Adrenal gland (tissue), 12 donors: ENCODE measurements around the gene LAMC2. TPM values are rescaled to one million over a fixed set of nuclear protein-coding genes. Genes with fewer than 3 reads are reported as not detected.
A peak's percentile ranks its signal among the peaks of the same experiment; 100 is the strongest.
"Not testable (repeated sequence)": the region's sequence is repeated elsewhere in the genome, so short reads cannot be mapped to it uniquely, and the experiment has no call there.

Experiments used
- DNase-seq, 7 donors: peaks; one replicate each; pipeline ENCODE4 v3.0.0-alpha.2; 2019 to 2020
- H3K27ac ChIP-seq, 5 donors: fragments of 200-600 bp; sonication (generic) in 4 of 5; 1 replicate in 3 of 5; 2 replicates in 2 of 5; pipeline versions ENCODE4 v1.5.1 to v1.8.0; 2016 to 2020; ENCODE audit warnings: mild to moderate bottlenecking in 1 of 5
- H3K27me3 ChIP-seq: fragments of 200-600 bp; 2 replicates; pipeline ENCODE4 v1.8.0; 2021
- H3K36me3 ChIP-seq, 2 donors: fragments of 200-600 bp; replicated peaks in 1 of 2; 1 replicate in 1 of 2; 2 replicates in 1 of 2; pipeline versions ENCODE4 v1.5.1 to v1.8.0; 2018 to 2022
- H3K4me1 ChIP-seq, 2 donors: fragments of 200-600 bp; replicated peaks in 1 of 2; 1 replicate in 1 of 2; 2 replicates in 1 of 2; pipeline versions ENCODE4 v1.5.1 to v1.8.0; 2018 to 2021
- H3K4me3 ChIP-seq, 4 donors: fragments of 200-600 bp; sonication (generic) in 3 of 4; one replicate each; pipeline ENCODE4 v1.5.1; 2016 to 2018
- H3K9me3 ChIP-seq, 3 donors: fragments of 200-600 bp; sonication (generic) in 1 of 3; replicated peaks in 1 of 3; 1 replicate in 2 of 3; 2 replicates in 1 of 3; pipeline versions ENCODE4 v1.5.1 to v1.8.0; 2016 to 2021
- CTCF ChIP-seq, 6 experiments: fragments of 450-650 bp in 4 of 6; fragments of 200-600 bp in 2 of 6; sonication (generic) in 1 of 6; IDR thresholded peaks; 1 replicate in 5 of 6; 2 replicates in 1 of 6; pipeline versions ENCODE4 v1.5.1 to v1.8.0; 2016 to 2021; ENCODE audit warnings: antibody characterized with exemption in 6 of 6, mild to moderate bottlenecking in 2 of 6, moderate library complexity in 1 of 6
- POLR2A ChIP-seq, 2 donors: fragments of 450-650 bp; IDR thresholded peaks; one replicate each; pipeline ENCODE4 v1.6.1; 2017; ENCODE audit warnings: antibody characterized with exemption in 2 of 2, mild to moderate bottlenecking in 2 of 2, moderate library complexity in 1 of 2
- WGBS, 4 donors: extraction: QIAGEN DNeasy Blood & Tissue Kit in 2 of 4; methylation state at CpG; one replicate each; pipeline versions ENCODE4 v1.1.5 to v1.1.7; 2013 to 2017; 5-methylcytosine and 5-hydroxymethylcytosine counted together
- intact Hi-C, 2 donors: fragments of 100-400 bp; cut with DNase I; formaldehyde crosslinking; loops; one replicate each; pipeline versions ENCODE4 v1.14.1 to v1.15.0; 2022 to 2023
- polyA plus RNA-seq, 3 donors: library from polyadenylated mRNA; stranded (reverse); fragments of 200-250 nt in 2 of 3; fragments of 350-450 nt in 1 of 3; fragmentation: Illumina TruSeq in 1 of 3; extraction: RNeasy Lipid Tissue Mini Kit (QIAGEN cat#74804) in 1 of 3; gene quantifications; one replicate each; pipeline ENCODE4 v1.2.3, GENCODE V29; 2013 to 2014
- total RNA-seq, 9 donors: library from RNA; depleted of rRNA in 4 of 9; stranded (reverse); fragments of >200 nt in 4 of 9; fragments of 120-200 nt in 1 of 9; fragmentation: NEBNext Ultra II Directional in 1 of 9; extraction: Animal tissue kit (Norgen Biotek cat#: 25700) in 1 of 9; gene quantifications; one replicate each; pipeline versions ENCODE4 v1.1.0 to v1.2.4, GENCODE V29; 2013 to 2023
- donor health status: healthy with polysubstance abuse.
- donor health status: Bipolar disorder and iron deficiency.
- donor health status: DM: yes; HTN: yes; CAD: no.
- donor health status: DM: no; HTN: no; CAD: no.
- donor health status: DM: no; HTN: no; CAD: no.
- donor health status: DM: yes; HTN: yes; CAD: no.

LAMC2 gene
- total and polyA plus RNA-seq, 12 donors = 0.04 to 1.4 (median 0.16) TPM; not detected in 1

- H3K4me1 ChIP-seq = peaks cover 4 to 11% of the 10 kb centered on the region in 2 donors
- no peak for TF ChIP-seq CTCF (IDR thresholded peaks at IDR 0.05)
- TF ChIP-seq POLR2A (IDR thresholded peaks at IDR 0.05) = no peak
- WGBS, 4 donors = 80 to 86% (median 84%) methylated on average over 2 of the region's 2 CpGs
- no peaks in the 10 kb centered on the region for H3K36me3 ChIP-seq
- no peaks in the 10 kb centered on the region for H3K27me3 ChIP-seq
- no peaks in the 10 kb centered on the region for H3K9me3 ChIP-seq
- intact Hi-C loops = no loop called here
- no peak overlapping the region for H3K4me3 ChIP-seq
- DNase-seq = no peak
- H3K27ac ChIP-seq = no peak overlapping the region
Observed at GRCh38 chr1:183238071-183238470, 52.0 kb downstream of the LAMC2 start.

- intact Hi-C loops = no loop called here
Observed at GRCh38 chr1:183239220-183239742, 53.2 kb downstream of the LAMC2 start.

GRCh38 chr1:183239793-183240525 lies 53.9 kb downstream of the LAMC2 start:
- no peak for DNase-seq
- intact Hi-C loops = no loop called here
- Histone ChIP-seq H3K4me3 (no peak overlapping the region), H3K27me3 (no peaks in the 10 kb centered on the region), H3K9me3 (no peaks in the 10 kb centered on the region), H3K27ac (peak overlapping the region in 1 of 5 donors; percentile 60), H3K4me1 (peaks cover 4 to 7% of the 10 kb centered on the region in 2 donors), H3K36me3 (no peaks in the 10 kb centered on the region)
- 72 to 83% (median 75%) methylated on average over 8 of the region's 8 CpGs for WGBS, 4 donors
- TF ChIP-seq POLR2A (IDR thresholded peaks at IDR 0.05) = no peak
- TF ChIP-seq CTCF (IDR thresholded peaks at IDR 0.05) = no peak

More at GRCh38 chr1:183239220-183239742, 53.2 kb downstream of the LAMC2 start:
- TF ChIP-seq POLR2A (IDR thresholded peaks at IDR 0.05) = no peak
- TF ChIP-seq CTCF (IDR thresholded peaks at IDR 0.05) = no peak
- no peaks in the 10 kb centered on the region for H3K36me3 ChIP-seq
- H3K27ac ChIP-seq = no peak overlapping the region
- no peak overlapping the region for H3K4me3 ChIP-seq
- H3K27me3 ChIP-seq = no peaks in the 10 kb centered on the region
- no peaks in the 10 kb centered on the region for H3K9me3 ChIP-seq
- DNase-seq = no peak
- WGBS, 4 donors = 81 to 87% (median 84%) methylated on average over 7 of the region's 7 CpGs
- H3K4me1 ChIP-seq = peaks cover 4 to 8% of the 10 kb centered on the region in 2 donors

- Histone ChIP-seq H3K27ac (peak overlapping the region in 2 of 5 donors; percentile 56 to 60), H3K36me3 (no peaks in the 10 kb centered on the region), H3K4me3 (no peak overlapping the region), H3K9me3 (no peaks in the 10 kb centered on the region), H3K4me1 (peaks cover 0 to 3% of the 10 kb centered on the region in 2 donors), H3K27me3 (no peaks in the 10 kb centered on the region)
- no peak for TF ChIP-seq CTCF (IDR thresholded peaks at IDR 0.05)
- TF ChIP-seq POLR2A (IDR thresholded peaks at IDR 0.05) = no peak
- intact Hi-C loops = no loop called here
- 81 to 90% (median 86%) methylated on average over 4 of the region's 4 CpGs for WGBS, 4 donors
- no peak for DNase-seq
Observed at GRCh38 chr1:183240526-183240825, 54.4 kb downstream of the LAMC2 start.

- WGBS, 4 donors = 89 to 97% (median 91%) methylated on average over 8 of the region's 8 CpGs
- H3K4me1 ChIP-seq, H3K27me3 ChIP-seq, H3K36me3 ChIP-seq, H3K9me3 ChIP-seq, intact Hi-C loops, DNase-seq, H3K4me3 ChIP-seq: not testable (repeated sequence)
- peak overlapping the region in 2 of 5 donors; percentile 56 to 60 for H3K27ac ChIP-seq
Observed at GRCh38 chr1:183240853-183241252, 54.8 kb downstream of the LAMC2 start.
